Brain microvascular endothelial cell (primary cell): Measurements from ENCODE around the gene ENPEP.
A peak's percentile ranks its signal among the peaks of the same experiment; 100 is the strongest.

Experiments
- DNase-seq: peaks from one replicate; pipeline ENCODE4 v3.0.0-alpha.2; 2020
- H3K27ac ChIP-seq: fragments of 250-450 bp; sonication (Bioruptor Pico); 2 replicates; pipeline ENCODE4 v1.5.1; 2020; ENCODE audit warnings: mild to moderate bottlenecking, moderate library complexity
- H3K27me3 ChIP-seq: fragments of 250-450 bp; sonication (Bioruptor Pico); replicated peaks from 2 replicates; pipeline ENCODE4 v1.5.1; 2020; ENCODE audit warnings: mild to moderate bottlenecking
- H3K36me3 ChIP-seq: fragments of 250-450 bp; sonication (Bioruptor Pico); replicated peaks from 2 replicates; pipeline ENCODE4 v1.5.1; 2020; ENCODE audit warnings: mild to moderate bottlenecking
- H3K4me3 ChIP-seq: 2 replicates; pipeline ENCODE4 v1.5.1; 2011; ENCODE audit warnings: low read depth, mild to moderate bottlenecking, control low read depth, low read length, moderate library complexity
- CTCF ChIP-seq: IDR thresholded peaks from 2 replicates; pipeline ENCODE4 v1.5.1; 2011; ENCODE audit warnings: low read depth, mild to moderate bottlenecking, moderate library complexity, low read length, control low read depth, inconsistent platforms; ENCODE audit errors: missing control alignments
- in situ Hi-C: cut with HindIII; loops from 2 replicates; pipeline ENCODE4 v1.10.0; 2017; ENCODE audit warnings: low sequenced_read_pairs, low pct_ligation_motif_present

Gene ENPEP

GRCh38 chr4:110510277-110510676, 34.3 kb downstream of the ENPEP start:
- Histone ChIP-seq H3K4me3 (no peak overlapping the region), H3K27me3 (no peaks in the 10 kb centered on the region), H3K36me3 (no peaks in the 10 kb centered on the region), H3K27ac (no peak overlapping the region)
- in situ Hi-C loops, result loop anchor here (25.0 kb wide), 1 partner anchor 498 kb away; no protein-coding TSS in a partner anchor
- TF ChIP-seq CTCF, result no peak
- no peak for DNase-seq

- DNase-seq, result no peak
- no peak overlapping the region for H3K4me3 ChIP-seq
- H3K27me3 ChIP-seq, result no peaks in the 10 kb centered on the region
- in situ Hi-C loops, result loop anchor here (25.0 kb wide), 1 partner anchor 499 kb away; no protein-coding TSS in a partner anchor
- TF ChIP-seq CTCF, result peak; percentile 43
- H3K27ac ChIP-seq, result no peak overlapping the region
- no peaks in the 10 kb centered on the region for H3K36me3 ChIP-seq
Measured at GRCh38 chr4:110510955-110511544, 35.1 kb downstream of the ENPEP start.

GRCh38 chr4:110512901-110513300, 36.9 kb downstream of the ENPEP start:
- no peak for TF ChIP-seq CTCF
- Histone ChIP-seq H3K36me3 (no peaks in the 10 kb centered on the region), H3K27me3 (no peaks in the 10 kb centered on the region), H3K27ac (no peak overlapping the region), H3K4me3 (no peak overlapping the region)
- no peak for DNase-seq
- in situ Hi-C loops, result loop anchor here (25.0 kb wide), 1 partner anchor 501 kb away; no protein-coding TSS in a partner anchor

- Histone ChIP-seq H3K4me3 (no peak overlapping the region), H3K36me3 (no peaks in the 10 kb centered on the region), H3K27ac (no peak overlapping the region), H3K27me3 (no peaks in the 10 kb centered on the region)
- peak; percentile 32 for TF ChIP-seq CTCF
- no peak for DNase-seq
- in situ Hi-C loops, result loop anchor here (25.0 kb wide), 1 partner anchor 503 kb away; no protein-coding TSS in a partner anchor
Measured at GRCh38 chr4:110514889-110515479, 39.0 kb downstream of the ENPEP start.

- TF ChIP-seq CTCF, result no peak
- no peak for DNase-seq
- Histone ChIP-seq H3K27me3 (no peaks in the 10 kb centered on the region), H3K36me3 (no peaks in the 10 kb centered on the region), H3K27ac (no peak overlapping the region), H3K4me3 (no peak overlapping the region)
- in situ Hi-C loops, result loop anchor here (25.0 kb wide), 1 partner anchor 503 kb away; no protein-coding TSS in a partner anchor
Measured at GRCh38 chr4:110515676-110516075, 39.7 kb downstream of the ENPEP start.
